VCaP (cell line): ENCODE data around the gene DHODH.
"Not testable (repeated sequence)": the region's sequence is repeated elsewhere in the genome, so short reads cannot be mapped to it uniquely, and the experiment has no call there.

Experiments used
- H3K27ac ChIP-seq: fragments of 450-650 bp; 2 replicates; pipeline ENCODE4 v1.5.1; 2017
- CTCF ChIP-seq: fragments of 450-650 bp; conservative IDR thresholded peaks from 2 replicates; pipeline ENCODE4 v1.5.1; 2017; ENCODE audit warnings: mild to moderate bottlenecking, moderate library complexity

The DHODH gene

GRCh38 chr16:71972356-71972755 is 36.2 kb upstream of the DHODH start:
- TF ChIP-seq CTCF, result no peak
- no peak overlapping the region for H3K27ac ChIP-seq

- TF ChIP-seq CTCF, result no peak
- H3K27ac ChIP-seq, result no peak overlapping the region
Measured at GRCh38 chr16:71973001-71973400, 35.5 kb upstream of the DHODH start.

GRCh38 chr16:71974068-71974818 is 34.3 kb upstream of the DHODH start:
- TF ChIP-seq CTCF, result no peak
- H3K27ac ChIP-seq, result no peak overlapping the region

- no peak for TF ChIP-seq CTCF
- no peak overlapping the region for H3K27ac ChIP-seq
Measured at GRCh38 chr16:71985262-71985974, 23.1 kb upstream of the DHODH start.

- no peak overlapping the region for H3K27ac ChIP-seq
- TF ChIP-seq CTCF, result no peak
Measured at GRCh38 chr16:71986131-71986530, 22.4 kb upstream of the DHODH start.

- no peak for TF ChIP-seq CTCF
- H3K27ac ChIP-seq, result no peak overlapping the region
Measured at GRCh38 chr16:71995038-71995437, 13.5 kb upstream of the DHODH start.

GRCh38 chr16:71997578-71997977 is 11.0 kb upstream of the DHODH start:
- not testable (repeated sequence) for H3K27ac ChIP-seq
